GM19328 (cell line): ENCODE measurements around the gene ASS1.
"Not testable (repeated sequence)": the region's sequence is repeated elsewhere in the genome, so short reads cannot be mapped to it uniquely, and the experiment has no call there.

ENCODE experiments used
- ATAC-seq: cut with Tn5 transposase; IDR thresholded peaks from one replicate; pipeline ENCODE4 v1.9.1; 2021; ENCODE audit warnings: mild to moderate bottlenecking, moderate library complexity; ENCODE audit not compliant: unreplicated experiment

ASS1 gene

GRCh38 chr9:130444565-130445221, at the start of gene ASS1:
TSS of gene ASS1 (plus strand) at chr9:130444961. CDS start at chr9:130452229, 7,268 bp downstream.
- ATAC-seq = no peak

- ATAC-seq = no peak
Observed at GRCh38 chr9:130395810-130396435, 48.8 kb upstream of the ASS1 start.

GRCh38 chr9:130396581-130396980, 48.2 kb upstream of the ASS1 start:
- no peak for ATAC-seq

- no peak for ATAC-seq
Observed at GRCh38 chr9:130398487-130399240, 46.1 kb upstream of the ASS1 start.

- no peak for ATAC-seq
Observed at GRCh38 chr9:130399768-130400167, 45.0 kb upstream of the ASS1 start.

GRCh38 chr9:130400870-130401269, 43.9 kb upstream of the ASS1 start:
- no peak for ATAC-seq

- not testable (repeated sequence) for ATAC-seq
Observed at GRCh38 chr9:130401742-130402141, 43.0 kb upstream of the ASS1 start.

GRCh38 chr9:130402243-130402642, 42.5 kb upstream of the ASS1 start:
- no peak for ATAC-seq

GRCh38 chr9:130402645-130403440, 41.9 kb upstream of the ASS1 start:
- no peak for ATAC-seq

GRCh38 chr9:130405657-130406257, 39.0 kb upstream of the ASS1 start:
- no peak for ATAC-seq

GRCh38 chr9:130406278-130406895, 38.4 kb upstream of the ASS1 start:
- no peak for ATAC-seq

- no peak for ATAC-seq
Observed at GRCh38 chr9:130407916-130408663, 36.7 kb upstream of the ASS1 start.

- no peak for ATAC-seq
Observed at GRCh38 chr9:130408669-130409068, 36.1 kb upstream of the ASS1 start.

- no peak for ATAC-seq
Observed at GRCh38 chr9:130409246-130409645, 35.5 kb upstream of the ASS1 start.

- ATAC-seq = no peak
Observed at GRCh38 chr9:130410443-130410842, 34.3 kb upstream of the ASS1 start.

- no peak for ATAC-seq
Observed at GRCh38 chr9:130411566-130411915, 33.2 kb upstream of the ASS1 start.

GRCh38 chr9:130414081-130414731, 30.6 kb upstream of the ASS1 start:
- ATAC-seq = no peak

- no peak for ATAC-seq
Observed at GRCh38 chr9:130414910-130415746, 29.6 kb upstream of the ASS1 start.
